ENCODE measurements around the gene SOX3. TPM values are rescaled to one million over a fixed set of nuclear protein-coding genes. Genes with fewer than 3 reads are reported as not detected.

The SOX3 gene
- total RNA-seq, 1 experiment from 2014 or later, result not detected

DNA sequence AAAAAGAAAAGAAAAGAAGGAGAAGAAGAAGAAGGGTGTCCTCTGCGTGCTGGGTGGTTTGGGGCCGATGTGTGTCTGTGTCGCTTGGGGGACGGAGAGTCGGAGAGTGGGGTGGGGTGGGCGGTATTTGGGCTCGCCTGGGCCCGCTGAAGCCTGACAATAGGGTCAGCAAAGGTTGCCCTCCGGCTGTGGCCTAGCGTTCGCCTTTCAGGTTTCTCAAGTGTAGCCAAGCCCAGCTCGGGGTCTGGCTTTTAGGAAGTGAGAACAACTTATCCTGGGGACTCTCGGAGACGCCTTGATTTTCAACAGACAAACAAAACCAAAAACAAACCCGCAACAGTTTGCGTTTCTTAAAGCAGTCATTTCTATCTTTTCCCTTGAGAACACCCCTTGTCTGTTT lies 4.1 kb upstream of the SOX3 start:
- H3K27me3 ChIP-seq (ENCODE audit: insufficient read depth, low read length), result no peaks in the 10 kb centered on the region
- H3K9me2 ChIP-seq (ENCODE audit: insufficient read depth), result no peaks in the 10 kb centered on the region
- ChIA-PET RAD21 (ENCODE audit: low non-redundant PET in 1 of 2, low total read pairs in 2 of 2, uncharacterized antibody in 2 of 2, unreplicated experiment in 2 of 2) (no interaction called here), CTCF (no interaction called here), POLR2A (no interaction called here)
- H3K4me2 ChIP-seq (ENCODE audit: low read length), result no peak overlapping the region
- no TSS peak for BruUV-seq (replicated peaks)
- no peaks in the 10 kb centered on the region for H3K9me3 ChIP-seq (ENCODE audit: control insufficient read depth in 1 of 2, insufficient read depth in 1 of 2, low read depth in 1 of 2, low read length in 2 of 2)
- no peak overlapping the region for H2AFZ ChIP-seq (ENCODE audit: low read depth, low read length, poor library complexity, severe bottlenecking)
- H3K36me3 ChIP-seq (ENCODE audit: control insufficient read depth in 1 of 2, insufficient read depth in 2 of 2, low read length in 2 of 2), result no peaks in the 10 kb centered on the region
- intact Hi-C loops (cut with micrococcal nuclease), result no loop called here
- no peaks in the 10 kb centered on the region for H3K4me1 ChIP-seq (ENCODE audit: control insufficient read depth in 1 of 2, insufficient read depth in 2 of 2, low read length in 2 of 2)
- H3K27ac ChIP-seq (ENCODE audit: low read depth, low read length), result no peak overlapping the region
- no peaks in the 10 kb centered on the region for H4K20me1 ChIP-seq (ENCODE audit: insufficient read depth)
- no peak for ATAC-seq
- no peak overlapping the region for H3K9ac ChIP-seq (ENCODE audit: low read length)
- DNase-seq (ENCODE audit: low read depth, low spot score), result no peak
- H3K79me2 ChIP-seq (ENCODE audit: insufficient read depth, low read length), result no peaks in the 10 kb centered on the region
- TF ChIP-seq SP1 (IDR thresholded peaks at IDR 0.05; ENCODE audit: low read depth) (no peak), CEBPB (IDR thresholded peaks at IDR 0.05; ENCODE audit: low read depth) (no peak)
- no peak overlapping the region for H3K4me3 ChIP-seq (replicated peaks in 1 of 2; ENCODE audit: low read depth in 1 of 2, low read length in 2 of 2)

- no TSS peak for BruUV-seq (replicated peaks)
- Histone ChIP-seq H3K4me2 (ENCODE audit: low read length) (no peak overlapping the region), H3K79me2 (ENCODE audit: insufficient read depth, low read length) (no peaks in the 10 kb centered on the region), H3K9me3 (ENCODE audit: control insufficient read depth in 1 of 2, insufficient read depth in 1 of 2, low read depth in 1 of 2, low read length in 2 of 2) (no peaks in the 10 kb centered on the region), H3K27me3 (ENCODE audit: insufficient read depth, low read length) (no peaks in the 10 kb centered on the region), H3K27ac (ENCODE audit: low read depth, low read length) (no peak overlapping the region), H4K20me1 (ENCODE audit: insufficient read depth) (no peaks in the 10 kb centered on the region), H3K9ac (ENCODE audit: low read length) (no peak overlapping the region), H3K36me3 (ENCODE audit: control insufficient read depth in 1 of 2, insufficient read depth in 2 of 2, low read length in 2 of 2) (no peaks in the 10 kb centered on the region), H3K4me1 (ENCODE audit: control insufficient read depth in 1 of 2, insufficient read depth in 2 of 2, low read length in 2 of 2) (no peaks in the 10 kb centered on the region), H3K4me3 (replicated peaks in 1 of 2; ENCODE audit: low read depth in 1 of 2, low read length in 2 of 2) (no peak overlapping the region), H3K9me2 (ENCODE audit: insufficient read depth) (no peaks in the 10 kb centered on the region), H2AFZ (ENCODE audit: low read depth, low read length, poor library complexity, severe bottlenecking) (no peak overlapping the region)
- DNase-seq (ENCODE audit: low read depth, low spot score) (no peak), ATAC-seq (no peak)
- intact Hi-C loops (cut with micrococcal nuclease), result no loop called here
- ChIA-PET CTCF (no interaction called here), RAD21 (ENCODE audit: low non-redundant PET in 1 of 2, low total read pairs in 2 of 2, uncharacterized antibody in 2 of 2, unreplicated experiment in 2 of 2) (no interaction called here), POLR2A (no interaction called here)
- TF ChIP-seq, protein P1, sequence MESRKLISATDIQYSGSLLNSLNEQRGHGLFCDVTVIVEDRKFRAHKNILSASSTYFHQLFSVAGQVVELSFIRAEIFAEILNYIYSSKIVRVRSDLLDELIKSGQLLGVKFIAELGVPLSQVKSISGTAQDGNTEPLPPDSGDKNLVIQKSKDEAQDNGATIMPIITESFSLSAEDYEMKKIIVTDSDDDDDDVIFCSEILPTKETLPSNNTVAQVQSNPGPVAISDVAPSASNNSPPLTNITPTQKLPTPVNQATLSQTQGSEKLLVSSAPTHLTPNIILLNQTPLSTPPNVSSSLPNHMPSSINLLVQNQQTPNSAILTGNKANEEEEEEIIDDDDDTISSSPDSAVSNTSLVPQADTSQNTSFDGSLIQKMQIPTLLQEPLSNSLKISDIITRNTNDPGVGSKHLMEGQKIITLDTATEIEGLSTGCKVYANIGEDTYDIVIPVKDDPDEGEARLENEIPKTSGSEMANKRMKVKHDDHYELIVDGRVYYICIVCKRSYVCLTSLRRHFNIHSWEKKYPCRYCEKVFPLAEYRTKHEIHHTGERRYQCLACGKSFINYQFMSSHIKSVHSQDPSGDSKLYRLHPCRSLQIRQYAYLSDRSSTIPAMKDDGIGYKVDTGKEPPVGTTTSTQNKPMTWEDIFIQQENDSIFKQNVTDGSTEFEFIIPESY (IDR thresholded peaks at IDR 0.05; ENCODE audit: extremely low read depth, insufficient replicate concordance, low read length), result no peak
- no peak for TF ChIP-seq SP1 (IDR thresholded peaks at IDR 0.05; ENCODE audit: low read depth)
- no peak for TF ChIP-seq YY1 (IDR thresholded peaks at IDR 0.05; ENCODE audit: extremely low read depth, insufficient replicate concordance, low read depth, low read length)
Measured at GRCh38 chrX:140507982-140508305, 3.1 kb upstream of the SOX3 start.
